GM18909 (cell line): ENCODE data around the gene SEBOX.

Experiments used
- ATAC-seq: cut with Tn5 transposase; IDR thresholded peaks from one replicate; pipeline ENCODE4 v1.9.1; 2021; ENCODE audit warnings: mild to moderate bottlenecking; ENCODE audit not compliant: unreplicated experiment, poor library complexity

The SEBOX gene

GRCh38 chr17:28324781-28325180, 40.2 kb downstream of the SEBOX start:
- ATAC-seq, result no peak

DNA sequence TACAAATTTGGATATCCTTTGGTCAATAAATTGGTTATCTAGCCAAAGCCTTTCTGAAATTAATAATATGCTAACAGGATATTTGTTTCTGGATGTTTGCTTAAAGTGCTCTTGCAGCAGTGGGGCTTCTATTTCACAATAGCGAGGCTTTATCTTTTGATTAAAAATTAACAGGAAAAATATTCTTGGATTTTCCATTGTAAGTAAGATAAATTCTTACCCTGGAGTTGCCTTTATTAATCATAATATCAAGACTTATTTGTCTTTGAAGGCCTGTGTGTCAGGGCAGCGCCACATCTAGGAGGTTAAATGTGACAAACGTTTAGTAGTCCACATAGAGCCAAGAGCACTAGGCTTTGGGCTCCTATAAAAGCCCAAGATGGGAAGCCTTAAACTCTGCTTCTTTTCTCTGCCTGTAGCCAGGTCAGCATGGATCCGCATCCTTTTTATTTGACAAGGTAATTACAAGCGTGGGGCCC, 40.7 kb downstream of the SEBOX start:
- no peak for ATAC-seq

DNA sequence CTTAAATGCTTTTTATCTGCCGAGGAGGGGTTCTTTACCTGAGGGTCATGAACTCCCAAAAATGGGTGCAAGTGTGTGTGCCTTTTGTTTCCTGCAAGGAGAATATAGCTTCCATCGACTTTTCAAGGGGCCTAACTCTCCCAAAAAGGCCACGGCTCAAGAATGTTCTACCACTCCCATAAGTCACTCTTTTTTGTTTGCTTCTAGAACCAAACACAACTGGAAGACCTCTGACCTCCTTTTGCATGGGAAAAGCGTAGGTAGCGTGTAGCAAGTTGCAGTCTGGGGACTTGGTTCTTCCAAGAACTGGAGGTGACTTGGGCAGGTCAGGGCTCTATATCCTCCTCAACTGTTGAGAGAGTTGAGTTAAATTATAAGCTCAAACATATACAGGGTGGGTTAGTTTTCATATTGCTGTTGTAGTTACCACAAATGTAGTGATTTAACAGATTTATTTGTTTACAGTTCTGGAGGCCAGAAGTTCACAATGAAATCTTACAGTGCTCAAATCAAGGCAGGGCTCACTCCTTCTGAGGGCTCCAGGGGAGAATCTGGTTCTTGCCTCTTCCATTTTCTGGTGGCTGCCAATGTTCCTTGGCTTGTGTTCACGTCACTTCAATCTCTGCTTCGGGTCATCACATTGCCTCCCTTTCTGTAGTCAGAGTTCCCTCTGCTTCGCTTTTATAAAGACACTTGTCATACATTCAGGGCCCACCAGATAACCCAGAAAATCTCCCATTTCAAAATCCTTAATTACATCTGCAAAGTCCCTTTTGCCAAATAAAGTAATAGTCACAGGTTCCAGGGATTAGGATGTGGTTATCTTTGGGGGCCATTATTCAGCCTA, 44.6 kb downstream of the SEBOX start:
- no peak for ATAC-seq

GRCh38 chr17:28319598-28319935, 45.4 kb downstream of the SEBOX start:
- no peak for ATAC-seq

GRCh38 chr17:28318759-28319597, 46.0 kb downstream of the SEBOX start, which contains the start of gene TMEM97:
TMEM97 (plus strand) TSS chr17:28319200; CDS start chr17:28319240, 40 bp downstream.
- ATAC-seq, result peak; percentile 93

- ATAC-seq, result peak; percentile 10
Observed at GRCh38 chr17:28317966-28318758, 46.8 kb downstream of the SEBOX start.

- no peak for ATAC-seq
Observed at GRCh38 chr17:28317099-28317965, 47.7 kb downstream of the SEBOX start.

- ATAC-seq, result no peak
Observed at GRCh38 chr17:28315846-28316705, 48.9 kb downstream of the SEBOX start.

GRCh38 chr17:28313841-28314240, 51.2 kb downstream of the SEBOX start:
- ATAC-seq, result no peak
